RWPE2 (cell line): ENCODE measurements around the gene AQP6.

Experiments
- ATAC-seq: fragments of 200-7000 bp; cut with Tn5 transposase; 3 replicates; pipeline ENCODE4 v1.9.1; 2021; ENCODE audit warnings: low read depth
- DNase-seq: peaks from one replicate; pipeline ENCODE4 v3.0.0-alpha.2; 2020; ENCODE audit warnings: low spot score
- H3K27ac ChIP-seq: fragments of 450-650 bp; 2 replicates; pipeline ENCODE4 v1.5.1; 2017; ENCODE audit warnings: mild to moderate bottlenecking; ENCODE audit not compliant: poor library complexity, severe bottlenecking
- H3K27me3 ChIP-seq: fragments of 250-450 bp; sonication (Bioruptor Pico); 2 replicates; pipeline ENCODE4 v1.5.1; 2021; ENCODE audit warnings: mild to moderate bottlenecking, moderate library complexity; ENCODE audit not compliant: insufficient read depth, poor library complexity, severe bottlenecking
- H3K36me3 ChIP-seq: fragments of 250-450 bp; sonication (Bioruptor Pico); 2 replicates; pipeline ENCODE4 v1.5.1; 2020; ENCODE audit warnings: low read depth, mild to moderate bottlenecking, moderate library complexity
- H3K4me1 ChIP-seq: fragments of 250-450 bp; sonication (Bioruptor Pico); 2 replicates; pipeline ENCODE4 v1.5.1; 2021; ENCODE audit warnings: mild to moderate bottlenecking, moderate library complexity; ENCODE audit not compliant: insufficient read depth, poor library complexity, severe bottlenecking
- H3K4me3 ChIP-seq: fragments of 250-450 bp; sonication (Bioruptor Pico); 2 replicates; pipeline ENCODE4 v1.5.1; 2021; ENCODE audit warnings: mild to moderate bottlenecking, moderate library complexity; ENCODE audit not compliant: severe bottlenecking
- H3K9me3 ChIP-seq: fragments of 250-450 bp; sonication (Bioruptor Pico); 2 replicates; pipeline ENCODE4 v1.5.1; 2021; ENCODE audit warnings: mild to moderate bottlenecking, moderate library complexity; ENCODE audit not compliant: severe bottlenecking
- TF ChIP-seq, protein P1 (sequence below): fragments of 450-650 bp; IDR thresholded peaks from one replicate; pipeline ENCODE4 v1.5.1; 2017; ENCODE audit warnings: mild to moderate bottlenecking, moderate library complexity; ENCODE audit not compliant: poor library complexity, severe bottlenecking

Gene AQP6

DNA sequence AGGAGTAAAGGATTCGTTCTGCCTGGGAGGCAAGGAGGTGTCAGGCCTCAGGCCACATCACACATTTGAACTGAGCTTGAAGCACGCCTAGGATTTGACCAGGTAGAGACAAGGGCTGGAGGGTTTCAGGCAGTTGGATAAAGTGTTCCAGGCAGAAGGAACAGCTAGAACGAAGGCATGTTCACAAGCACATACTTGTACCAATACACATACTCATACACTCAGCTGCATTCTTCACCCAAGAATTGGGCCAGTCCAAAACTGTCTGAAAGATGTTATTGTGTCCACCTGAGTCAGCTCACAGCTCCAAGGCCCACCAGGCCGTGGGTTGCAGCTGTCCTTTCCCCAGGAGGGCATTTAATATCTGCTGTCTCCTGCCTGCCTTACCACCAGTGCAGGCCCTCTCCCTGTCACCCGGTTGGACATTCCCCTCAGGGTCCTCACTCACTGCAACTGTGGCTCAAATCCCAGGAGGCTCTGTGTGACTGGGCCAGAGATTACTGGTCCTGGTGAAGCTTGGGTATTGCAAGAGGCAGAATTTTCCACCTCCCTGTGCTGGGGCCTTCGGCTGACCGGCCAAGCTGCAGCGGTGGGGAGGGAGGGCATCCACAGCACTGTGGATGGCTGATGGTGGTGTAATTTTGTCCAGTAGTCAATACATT is 35.0 kb upstream of the AQP6 start:
- no peaks in the 10 kb centered on the region for H3K9me3 ChIP-seq
- DNase-seq, result no peak
- TF ChIP-seq, protein P1, sequence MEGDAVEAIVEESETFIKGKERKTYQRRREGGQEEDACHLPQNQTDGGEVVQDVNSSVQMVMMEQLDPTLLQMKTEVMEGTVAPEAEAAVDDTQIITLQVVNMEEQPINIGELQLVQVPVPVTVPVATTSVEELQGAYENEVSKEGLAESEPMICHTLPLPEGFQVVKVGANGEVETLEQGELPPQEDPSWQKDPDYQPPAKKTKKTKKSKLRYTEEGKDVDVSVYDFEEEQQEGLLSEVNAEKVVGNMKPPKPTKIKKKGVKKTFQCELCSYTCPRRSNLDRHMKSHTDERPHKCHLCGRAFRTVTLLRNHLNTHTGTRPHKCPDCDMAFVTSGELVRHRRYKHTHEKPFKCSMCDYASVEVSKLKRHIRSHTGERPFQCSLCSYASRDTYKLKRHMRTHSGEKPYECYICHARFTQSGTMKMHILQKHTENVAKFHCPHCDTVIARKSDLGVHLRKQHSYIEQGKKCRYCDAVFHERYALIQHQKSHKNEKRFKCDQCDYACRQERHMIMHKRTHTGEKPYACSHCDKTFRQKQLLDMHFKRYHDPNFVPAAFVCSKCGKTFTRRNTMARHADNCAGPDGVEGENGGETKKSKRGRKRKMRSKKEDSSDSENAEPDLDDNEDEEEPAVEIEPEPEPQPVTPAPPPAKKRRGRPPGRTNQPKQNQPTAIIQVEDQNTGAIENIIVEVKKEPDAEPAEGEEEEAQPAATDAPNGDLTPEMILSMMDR, result no peak
- peak; percentile 90 for ATAC-seq
- H3K27ac ChIP-seq, result peak overlapping the region; percentile 43
- peaks cover 10% of the 10 kb centered on the region for H3K4me1 ChIP-seq
- no peak overlapping the region for H3K4me3 ChIP-seq
- no peaks in the 10 kb centered on the region for H3K27me3 ChIP-seq
- H3K36me3 ChIP-seq, result no peaks in the 10 kb centered on the region

DNA sequence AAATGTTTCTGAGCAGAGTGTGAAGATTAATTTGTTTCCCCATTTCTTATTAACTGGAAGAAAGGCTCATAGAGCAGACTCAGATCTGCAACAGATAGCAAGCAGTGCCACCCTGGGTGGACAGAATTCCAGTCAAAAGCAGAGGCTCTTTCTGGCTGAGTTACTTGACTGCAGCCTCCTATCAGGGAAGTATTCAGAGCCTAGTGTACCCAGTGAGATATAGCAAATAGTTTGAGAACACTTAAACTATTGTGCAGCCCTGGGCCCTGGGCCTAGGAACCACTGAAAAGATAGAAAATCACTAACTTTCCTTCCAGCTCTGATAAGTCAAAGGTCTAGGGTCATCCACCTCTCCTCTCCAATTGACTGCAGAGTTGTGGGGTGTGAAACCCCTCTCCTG is 33.4 kb upstream of the AQP6 start:
- Histone ChIP-seq H3K36me3 (no peaks in the 10 kb centered on the region), H3K4me1 (peaks cover 11% of the 10 kb centered on the region), H3K27ac (no peak overlapping the region), H3K4me3 (no peak overlapping the region), H3K27me3 (no peaks in the 10 kb centered on the region), H3K9me3 (no peaks in the 10 kb centered on the region)
- no peak for ATAC-seq
- TF ChIP-seq, protein P1, result no peak
- no peak for DNase-seq

DNA sequence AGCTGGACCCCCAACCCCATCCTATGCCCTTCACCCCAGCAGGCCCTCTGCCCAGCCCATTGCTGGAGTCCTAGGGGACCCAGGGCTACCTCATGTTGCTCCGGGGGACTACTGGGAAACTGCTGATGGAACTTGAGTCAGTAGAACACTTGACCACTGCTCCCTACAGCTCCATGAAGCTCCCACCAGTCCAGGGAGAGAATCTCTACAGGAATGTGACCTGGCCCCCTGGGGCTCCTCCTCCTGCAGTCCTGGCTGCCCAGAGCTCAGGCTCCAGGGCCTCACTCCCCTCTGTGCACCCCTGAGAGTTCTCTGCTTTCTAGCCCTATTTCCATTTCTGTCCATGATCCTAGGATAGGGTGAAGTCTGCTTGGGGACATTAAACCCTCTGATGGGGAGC is 33.0 kb upstream of the AQP6 start:
- Histone ChIP-seq H3K4me1 (peaks cover 11% of the 10 kb centered on the region), H3K36me3 (no peaks in the 10 kb centered on the region), H3K9me3 (no peaks in the 10 kb centered on the region), H3K27me3 (no peaks in the 10 kb centered on the region), H3K4me3 (no peak overlapping the region), H3K27ac (no peak overlapping the region)
- no peak for ATAC-seq
- TF ChIP-seq, protein P1, result no peak
- no peak for DNase-seq

DNA sequence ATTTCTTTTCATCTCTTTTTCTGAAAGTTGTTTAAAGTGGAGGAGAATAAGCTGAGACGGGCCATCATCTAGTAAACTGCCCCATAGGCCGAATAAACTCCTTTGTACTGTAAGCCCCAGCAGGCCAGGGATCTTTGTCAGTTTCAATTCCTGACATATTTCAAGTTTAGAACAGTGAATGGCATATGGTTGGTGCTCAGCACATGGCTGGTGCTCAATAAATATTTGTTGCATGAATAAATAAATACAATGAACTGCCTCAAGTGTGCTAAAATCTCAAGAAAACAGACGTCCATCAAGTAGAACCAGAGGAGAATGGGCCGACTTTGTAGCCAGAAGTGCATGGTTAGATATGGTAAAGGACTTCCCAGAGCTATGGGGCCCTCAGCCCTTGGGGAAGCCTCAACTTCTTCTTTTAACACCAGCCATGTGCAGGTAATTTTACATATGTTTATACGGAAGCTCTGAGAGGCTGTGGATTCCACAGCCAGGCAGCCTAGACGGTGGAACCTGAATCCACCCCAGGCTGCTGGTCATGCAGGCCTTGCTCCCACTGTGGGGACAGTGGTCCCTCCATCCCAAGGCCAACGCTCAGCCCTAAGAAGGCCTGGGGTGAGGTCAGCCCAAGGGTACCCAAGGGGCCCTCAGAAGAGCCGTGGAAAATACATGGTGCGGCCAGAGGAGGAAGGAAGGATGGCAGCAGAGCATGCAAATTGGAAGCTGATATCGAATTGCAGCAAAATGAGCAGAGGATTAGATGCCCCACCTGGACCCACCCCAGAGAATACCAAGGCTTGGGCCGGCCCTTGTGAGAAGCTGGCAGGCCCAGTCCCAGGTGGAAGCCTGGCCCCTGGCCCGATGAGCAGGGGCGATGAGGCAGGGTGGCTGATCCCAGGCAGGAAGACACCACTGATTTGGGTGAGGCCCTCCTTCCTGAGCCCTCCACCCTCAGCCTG is 30.9 kb upstream of the AQP6 start:
- H3K4me3 ChIP-seq, result no peak overlapping the region
- H3K4me1 ChIP-seq, result peaks cover 11% of the 10 kb centered on the region
- no peak overlapping the region for H3K27ac ChIP-seq
- no peaks in the 10 kb centered on the region for H3K9me3 ChIP-seq
- no peaks in the 10 kb centered on the region for H3K36me3 ChIP-seq
- H3K27me3 ChIP-seq, result no peaks in the 10 kb centered on the region
- no peak for ATAC-seq
- no peak for DNase-seq
- TF ChIP-seq, protein P1, result no peak
